Midbrain (tissue), 1 donor: ENCODE data around the gene LAMA2.
A peak's percentile ranks its signal among the peaks of the same experiment; 100 is the strongest.
"Not testable (repeated sequence)": the region's sequence is repeated elsewhere in the genome, so short reads cannot be mapped to it uniquely, and the experiment has no call there.

Source experiments
- DNase-seq: peaks from one replicate; lab custom pipeline; 2025; lab: John Stamatoyannopoulos, UW

LAMA2 gene

DNA sequence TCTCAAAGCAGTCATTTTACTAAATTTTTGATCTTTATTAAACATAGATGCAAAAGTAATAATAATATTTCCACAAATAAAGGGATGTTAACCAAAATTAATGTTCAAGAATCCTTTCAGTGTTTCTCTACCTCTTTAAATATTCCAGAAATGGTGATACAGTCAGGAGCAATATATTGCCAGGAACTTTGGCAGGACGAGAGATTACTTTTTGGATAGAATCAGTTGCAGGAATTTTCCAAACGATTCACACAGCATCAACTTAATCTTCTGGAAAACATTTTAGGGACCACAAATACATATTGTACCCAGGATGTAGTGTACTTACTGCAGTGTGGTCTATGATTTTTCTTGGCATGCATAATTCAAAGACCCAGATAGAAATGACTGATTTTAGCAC lies 125.7 kb downstream of the LAMA2 start:
- DNase-seq = no peak

DNA sequence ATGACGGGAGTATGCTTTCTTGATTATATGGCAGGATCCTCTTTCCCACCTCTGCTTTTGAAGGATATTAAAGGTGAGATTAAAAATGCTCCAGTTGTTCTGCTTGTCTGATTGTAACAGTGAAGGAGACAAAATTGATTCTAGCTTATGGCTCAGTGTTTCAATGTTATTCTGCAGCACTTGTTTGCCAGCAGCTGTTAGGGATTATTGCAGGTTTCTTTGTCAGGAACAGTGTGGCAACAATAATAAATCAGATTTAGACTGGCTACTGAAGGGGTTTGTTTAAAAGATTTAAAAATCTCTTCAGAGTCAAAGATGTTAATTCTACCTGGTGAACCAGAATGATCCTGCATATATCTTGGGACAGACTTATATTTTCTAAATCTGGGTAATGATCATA lies 126.9 kb downstream of the LAMA2 start:
- DNase-seq = no peak

GRCh38 chr6:129014302-129014701 lies 131.4 kb downstream of the LAMA2 start:
- DNase-seq = no peak

GRCh38 chr6:129015721-129016120 lies 132.8 kb downstream of the LAMA2 start:
- DNase-seq = no peak

- no peak for DNase-seq
These were observed 133.9 kb downstream of the LAMA2 start for GRCh38 chr6:129016844-129017243.

DNA sequence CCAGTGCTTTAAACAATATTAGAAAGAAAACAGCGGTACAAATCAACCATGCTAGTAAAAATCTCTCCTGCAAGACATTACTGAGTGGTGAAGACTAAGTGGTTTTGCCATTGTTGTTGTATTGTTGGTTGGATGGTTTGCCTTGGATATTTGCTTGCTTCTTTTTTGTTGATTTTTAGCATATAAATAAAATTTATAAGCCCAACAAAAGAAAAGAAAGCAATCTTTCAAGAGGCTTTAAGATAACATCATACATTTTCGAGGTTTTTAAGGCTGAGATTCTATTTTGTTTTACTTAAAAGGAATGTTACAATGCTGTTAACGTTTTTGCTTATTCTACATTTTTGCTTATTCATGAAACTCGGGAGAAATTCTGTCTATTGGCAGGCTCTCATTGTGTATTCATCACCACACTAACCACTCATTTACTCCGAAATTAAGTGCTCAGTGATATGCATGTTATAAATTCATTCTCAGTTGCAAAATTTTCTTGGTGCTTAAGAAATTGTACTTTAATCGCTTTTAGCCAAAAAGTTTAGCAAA lies 139.1 kb downstream of the LAMA2 start:
- DNase-seq = no peak

- DNase-seq = no peak
These were observed 143.7 kb downstream of the LAMA2 start for GRCh38 chr6:129026601-129027000.

DNA sequence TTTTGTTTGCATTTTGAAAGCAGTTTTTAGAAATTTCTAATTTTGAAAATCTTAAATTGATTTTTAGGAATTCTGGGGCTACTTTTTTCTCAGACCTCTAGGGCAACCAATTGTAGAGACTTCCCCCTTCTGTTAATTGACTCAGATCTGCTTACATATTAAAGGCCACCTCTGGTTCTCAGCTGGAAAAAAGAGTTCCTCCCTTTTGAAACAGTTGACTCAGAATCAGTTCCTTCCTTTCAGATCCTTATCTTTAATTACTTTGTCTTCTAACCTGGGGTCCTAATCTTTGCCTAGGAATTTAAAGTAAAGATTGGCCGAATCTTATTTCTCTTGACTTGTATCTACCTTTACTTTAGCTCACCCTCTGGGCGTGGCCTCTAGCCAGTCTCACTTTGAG lies 146.8 kb downstream of the LAMA2 start:
- DNase-seq = no peak

GRCh38 chr6:129030215-129030614 lies 147.3 kb downstream of the LAMA2 start:
- no peak for DNase-seq

GRCh38 chr6:129031051-129031599 lies 148.2 kb downstream of the LAMA2 start:
- DNase-seq = no peak

DNA sequence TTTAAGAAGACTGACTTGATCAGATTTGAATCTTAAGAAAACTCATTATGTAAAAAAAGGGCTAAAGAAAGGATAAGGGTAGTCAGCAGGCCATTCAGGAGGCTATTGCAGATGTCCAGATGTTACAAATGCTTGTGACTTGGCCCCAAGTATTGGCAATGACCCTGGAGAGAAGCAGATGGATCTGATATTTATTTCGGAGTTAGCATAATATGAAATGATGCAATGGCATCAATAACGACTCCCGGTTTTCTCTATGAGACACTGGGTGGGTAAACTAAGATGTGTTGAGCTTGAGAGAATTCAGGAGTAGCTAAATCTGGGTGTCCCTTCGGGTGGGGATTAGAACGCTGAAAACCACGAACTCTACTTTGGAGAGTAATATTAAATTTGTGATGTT lies 149.7 kb downstream of the LAMA2 start:
- DNase-seq = no peak

DNA sequence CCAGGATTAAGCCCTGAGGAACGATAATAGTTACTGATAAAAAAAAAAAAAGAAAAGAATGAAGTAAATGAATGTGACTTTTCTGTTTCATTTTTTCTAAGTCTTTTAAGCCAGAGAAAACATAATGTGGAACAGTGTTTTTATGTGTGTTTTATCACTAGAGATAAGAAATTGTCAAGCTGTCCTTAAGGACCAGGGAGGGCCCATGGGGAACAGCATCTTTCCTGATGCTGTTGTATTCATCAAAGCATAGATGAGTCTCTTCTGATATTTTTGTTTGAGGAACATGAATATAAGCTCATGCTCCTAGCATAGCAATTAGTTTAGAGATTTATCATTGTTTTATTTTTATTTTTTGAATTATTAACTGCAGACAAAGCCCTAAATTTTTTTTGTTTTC lies 150.2 kb downstream of the LAMA2 start:
- no peak for DNase-seq

GRCh38 chr6:129033581-129033980 lies 150.6 kb downstream of the LAMA2 start:
- no peak for DNase-seq

DNA sequence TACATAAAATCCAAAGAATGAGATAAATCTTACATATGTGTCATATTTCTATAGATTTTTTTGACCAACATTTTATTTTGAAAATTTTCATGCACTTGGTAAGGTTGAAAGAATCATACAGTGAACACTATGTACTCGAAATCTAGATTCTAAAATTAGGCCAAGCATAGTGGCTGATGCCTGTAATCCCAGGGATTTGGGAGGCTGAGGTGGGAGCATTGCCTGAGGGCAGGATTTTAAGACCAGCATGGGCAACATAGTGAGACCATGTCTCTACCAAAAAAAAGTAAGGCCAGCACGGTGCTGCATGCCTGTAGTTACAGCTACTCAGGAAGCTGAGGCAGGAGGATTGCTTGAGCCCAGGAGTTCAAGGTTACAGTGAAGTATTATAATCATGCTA lies 158.6 kb downstream of the LAMA2 start:
- no peak for DNase-seq

DNA sequence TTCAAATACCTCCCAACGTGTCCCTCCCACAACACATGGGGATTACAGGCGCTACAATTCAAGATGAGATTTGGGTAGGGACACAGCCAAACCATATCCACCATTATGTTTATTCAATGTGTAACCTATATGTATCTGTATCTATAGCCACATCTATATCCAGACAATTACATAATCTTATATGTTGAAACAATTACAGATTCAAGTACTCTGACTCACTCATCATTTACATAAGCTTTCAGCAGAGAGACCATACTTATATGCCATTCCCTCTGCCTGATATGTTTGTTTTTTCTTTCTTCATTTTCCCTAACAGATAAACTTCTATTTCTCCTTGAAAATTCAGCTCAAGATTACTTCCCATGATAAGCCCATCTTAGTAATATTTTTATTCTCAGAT lies 163.6 kb downstream of the LAMA2 start:
- DNase-seq = no peak

GRCh38 chr6:129047834-129048233 lies 164.9 kb downstream of the LAMA2 start:
- no peak for DNase-seq

- DNase-seq = no peak
These were observed 167.1 kb downstream of the LAMA2 start for GRCh38 chr6:129050086-129050485.

- DNase-seq = not testable (repeated sequence)
These were observed 170.2 kb downstream of the LAMA2 start for GRCh38 chr6:129053143-129053542.

GRCh38 chr6:129055796-129056195 lies 172.9 kb downstream of the LAMA2 start:
- no peak for DNase-seq

DNA sequence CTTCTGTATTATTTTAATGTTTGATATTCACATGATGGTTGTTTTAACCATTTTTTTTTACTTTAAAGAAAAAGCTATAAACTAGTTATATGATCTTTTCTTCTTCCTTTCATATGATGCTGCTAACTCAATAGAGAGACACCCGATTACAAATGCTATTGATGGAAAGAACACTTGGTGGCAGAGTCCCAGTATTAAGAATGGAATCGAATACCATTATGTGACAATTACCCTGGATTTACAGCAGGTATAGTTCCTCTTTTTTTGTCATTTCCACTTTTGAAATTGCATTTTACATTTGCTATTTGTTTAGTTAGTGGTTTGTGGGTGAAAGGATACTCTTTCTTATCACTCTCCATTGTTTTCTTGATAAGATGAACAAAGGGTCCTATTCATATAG lies 176.7 kb downstream of the LAMA2 start:
- peak; percentile 27 for DNase-seq

DNA sequence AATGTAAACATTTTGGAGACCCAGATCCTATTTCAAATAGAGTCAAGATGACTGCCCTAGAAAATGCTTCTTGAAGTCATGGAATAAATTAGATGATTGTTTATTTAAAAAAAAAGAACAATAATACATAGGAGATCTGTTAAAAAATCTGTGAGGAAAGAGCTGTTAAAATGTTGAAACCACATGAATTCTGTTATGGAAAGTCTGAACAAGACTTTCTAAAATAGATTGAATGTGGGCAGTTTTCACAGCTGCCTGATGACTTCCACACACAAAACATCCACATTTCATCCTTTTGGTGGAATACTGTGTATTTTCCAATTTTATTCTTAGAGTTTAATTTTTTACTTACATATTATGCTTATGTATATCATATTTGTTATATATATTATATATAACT lies 186.1 kb downstream of the LAMA2 start:
- no peak for DNase-seq

DNA sequence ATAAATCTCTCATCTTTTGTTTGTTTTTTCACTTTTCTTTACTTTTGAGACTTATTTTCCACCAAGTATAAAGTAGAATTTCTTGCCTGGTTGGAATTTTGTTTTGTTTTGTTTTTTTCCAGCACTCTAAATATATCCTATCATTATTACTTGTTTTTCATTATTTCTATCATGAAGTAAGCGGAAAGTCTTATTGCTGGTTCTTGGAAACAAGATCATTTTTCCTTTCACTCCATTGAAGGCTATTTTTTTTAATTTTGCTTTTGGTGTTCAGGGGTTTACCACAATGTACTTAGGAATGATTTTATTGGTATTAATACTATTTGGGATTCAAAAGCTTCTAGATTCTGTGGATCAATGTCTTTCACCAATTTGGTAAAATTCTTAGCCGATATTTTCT lies 190.1 kb downstream of the LAMA2 start:
- no peak for DNase-seq

GRCh38 chr6:129073691-129074395 lies 190.9 kb downstream of the LAMA2 start:
- DNase-seq = no peak

GRCh38 chr6:129084406-129084805 lies 201.5 kb downstream of the LAMA2 start:
- no peak for DNase-seq
